Endothelial cell of umbilical vein (primary cell): ENCODE measurements around the gene CIB4. TPM values are rescaled to one million over a fixed set of nuclear protein-coding genes. Genes with fewer than 3 reads are reported as not detected.
A peak's percentile ranks its signal among the peaks of the same experiment; 100 is the strongest.

Experiments
- BruUV-seq: library from RNA; stranded (reverse); fragments of 400-500 nt; replicated peaks from 2 replicates; lab custom pipeline; 2021; lab: Mats Ljungman, UMichigan
- CTCF ChIA-PET: fragments of 300-600, 350-600 bp; sonication (Branson Sonifier 250); formaldehyde crosslinking; loops from one replicate; lab custom pipeline; 2021; ENCODE audit warnings: antibody characterized with exemption, inconsistent platforms; lab: Charles Lee
- POLR2A ChIA-PET: fragments of 300-600, 350-600 bp; sonication (Branson Sonifier 250); formaldehyde crosslinking; loops from one replicate; lab custom pipeline; 2021; ENCODE audit warnings: antibody characterized with exemption, inconsistent platforms; lab: Charles Lee
- DNase-seq: peaks from one replicate; pipeline ENCODE4 v3.0.0-alpha.2; 2011; ENCODE audit warnings: low read depth, low spot score
- FAIRE-seq: peaks from 2 replicates; lab custom pipeline; 2011; peaks lifted over from hg19 to GRCh38; lab: Jason Lieb, UNC
- H2AFZ ChIP-seq: 2 replicates; pipeline ENCODE4 v1.6.0; 2012; ENCODE audit warnings: low read depth, low read length, control low read depth, inconsistent platforms
- H3K27ac ChIP-seq: 2 replicates; pipeline ENCODE4 v1.5.1; 2011; ENCODE audit warnings: low read depth, mild to moderate bottlenecking, control low read depth, low read length, moderate library complexity; ENCODE audit not compliant: insufficient read depth
- H3K27me3 ChIP-seq, 2 experiments: 2 replicates each; pipeline versions ENCODE4 v1.6.0 to v1.6.1; 2011; ENCODE audit warnings: low read length in 2 of 2, mixed read lengths in 1 of 2; ENCODE audit not compliant: control insufficient read depth in 2 of 2, insufficient read depth in 2 of 2
- H3K36me3 ChIP-seq, 2 experiments: 2 replicates in 1 of 2; 3 replicates in 1 of 2; pipeline ENCODE4 v1.5.1; 2011; ENCODE audit warnings: low read length in 2 of 2, mild to moderate bottlenecking in 1 of 2, moderate library complexity in 1 of 2; ENCODE audit not compliant: control insufficient read depth in 2 of 2, insufficient read depth in 2 of 2; ENCODE audit errors: extremely low read depth in 1 of 2
- H3K4me1 ChIP-seq: 3 replicates; pipeline ENCODE4 v1.5.1; 2011; ENCODE audit warnings: mild to moderate bottlenecking, low read length; ENCODE audit not compliant: control insufficient read depth, insufficient read depth; ENCODE audit errors: extremely low read depth
- H3K4me2 ChIP-seq: 2 replicates; pipeline ENCODE4 v1.6.1; 2011; ENCODE audit warnings: low read length, control low read depth, mixed read lengths; ENCODE audit not compliant: insufficient read depth
- H3K4me3 ChIP-seq, 3 experiments: fragments of 200-600 bp in 1 of 3; sonication (generic), shearing (Covaris generic) in 1 of 3; replicated peaks in 1 of 3; 2 replicates each; pipeline ENCODE4 v1.5.1; 2011 to 2016; ENCODE audit warnings: control low read depth in 3 of 3, low read length in 3 of 3, mild to moderate bottlenecking in 2 of 3, inconsistent platforms in 1 of 3, low read depth in 1 of 3, moderate library complexity in 1 of 3; ENCODE audit not compliant: insufficient read depth in 1 of 3
- H3K79me2 ChIP-seq: 2 replicates; pipeline ENCODE4 v1.6.0; 2012; ENCODE audit warnings: low read length, inconsistent platforms; ENCODE audit not compliant: control insufficient read depth, insufficient read depth
- H3K9ac ChIP-seq: replicated peaks from 2 replicates; pipeline ENCODE3; 2011; ENCODE audit warnings: low read length, control low read depth; ENCODE audit not compliant: insufficient read depth; ENCODE audit errors: extremely low read depth
- H3K9me1 ChIP-seq: replicated peaks from 3 replicates; pipeline ENCODE4 v1.6.0; 2011; ENCODE audit warnings: mild to moderate bottlenecking, low read length; ENCODE audit not compliant: control insufficient read depth, insufficient read depth; ENCODE audit errors: extremely low read depth
- H3K9me3 ChIP-seq: replicated peaks from 2 replicates; pipeline ENCODE4 v1.5.1; 2012; ENCODE audit warnings: low read length, inconsistent platforms; ENCODE audit not compliant: control insufficient read depth, insufficient read depth
- H4K20me1 ChIP-seq: replicated peaks from 2 replicates; pipeline ENCODE3; 2011; ENCODE audit warnings: mild to moderate bottlenecking, low read length; ENCODE audit not compliant: control insufficient read depth, insufficient read depth; ENCODE audit errors: extremely low read depth
- CTCF ChIP-seq, 2 donors: IDR thresholded peaks; 1 replicate in 1 of 2; 2 replicates in 1 of 2; pipeline ENCODE4 v1.5.1; 2011; ENCODE audit warnings: low read length in 2 of 2, mild to moderate bottlenecking in 2 of 2, moderate library complexity in 2 of 2, control low read depth in 1 of 2, inconsistent platforms in 1 of 2, low read depth in 1 of 2; ENCODE audit not compliant: insufficient read depth in 1 of 2; ENCODE audit errors: extremely low read depth in 1 of 2
- EZH2 ChIP-seq: IDR thresholded peaks from 2 replicates; pipeline ENCODE4 v1.6.1; 2012; ENCODE audit warnings: borderline replicate concordance, low read depth, mild to moderate bottlenecking, moderate library complexity, low read length, inconsistent platforms; ENCODE audit not compliant: severe bottlenecking
- FOS ChIP-seq: IDR thresholded peaks from 2 replicates; pipeline ENCODE4 v1.6.1; 2011; ENCODE audit warnings: mild to moderate bottlenecking, low read length, moderate library complexity, borderline replicate concordance; ENCODE audit not compliant: insufficient read depth
- GATA2 ChIP-seq: IDR thresholded peaks from 2 replicates; pipeline ENCODE4 v1.7.0; 2011; ENCODE audit warnings: low read depth, mild to moderate bottlenecking, moderate library complexity, mixed read lengths, low read length; ENCODE audit not compliant: insufficient read length, insufficient read depth
- JUN ChIP-seq: IDR thresholded peaks from 2 replicates; pipeline ENCODE4 v1.6.1; 2011; ENCODE audit warnings: borderline replicate concordance, low read depth; ENCODE audit not compliant: insufficient read length, insufficient read depth
- MAX ChIP-seq: IDR thresholded peaks from 2 replicates; pipeline ENCODE4 v1.6.1; 2011; ENCODE audit not compliant: insufficient read depth, insufficient read length
- MYC ChIP-seq: IDR thresholded peaks from one replicate; pipeline ENCODE4 v1.6.1; 2011; ENCODE audit warnings: mild to moderate bottlenecking, low read depth, low read length
- POLR2A ChIP-seq: IDR thresholded peaks from 2 replicates; pipeline ENCODE4 v1.6.1; 2012; ENCODE audit warnings: low read depth, mild to moderate bottlenecking, control low read depth, low read length
- POLR2AphosphoS5 ChIP-seq: IDR thresholded peaks from 2 replicates; pipeline ENCODE4 v1.6.1; 2012; ENCODE audit warnings: low read depth, mild to moderate bottlenecking, control low read depth, low read length, moderate library complexity; ENCODE audit not compliant: insufficient read depth
- dilution Hi-C: fragments of 300-500 bp; cut with MboI; formaldehyde crosslinking; loops from one replicate; pipeline ENCODE4 v1.15.0; 2019; ENCODE audit warnings: low sequenced_read_pairs; ENCODE audit not compliant: extremely low pct_ligation_motif_present
- intact Hi-C: fragments of 100-400 bp; cut with micrococcal nuclease; formaldehyde crosslinking; loops from one replicate; pipeline ENCODE4 v1.10.0; 2022
- polyA plus RNA-seq, 4 experiments: library from polyadenylated mRNA; depleted of rRNA in 3 of 4; stranded (reverse) in 3 of 4; unstranded in 1 of 4; fragments of >200 nt; gene quantifications; 2 replicates each; pipeline versions ENCODE4 v1.2.1 to v1.2.3, GENCODE V29; 2011 to 2012; ENCODE audit warnings: missing spikeins in 1 of 4
- total RNA-seq: library from RNA; stranded (reverse); gene quantifications from 2 replicates; pipeline ENCODE4 v1.2.3, GENCODE V29; 2021

The CIB4 gene
- total and polyA plus RNA-seq, 2 donors (not counting 3 experiments of a cell fraction or from before 2014, with no cell fraction given): not detected

GRCh38 chr2:26555246-26556133, 85.7 kb downstream of the CIB4 start:
- Histone ChIP-seq H4K20me1 (no peaks in the 10 kb centered on the region), H3K79me2 (no peaks in the 10 kb centered on the region), H2AFZ (no peak overlapping the region), H3K4me1 (no peaks in the 10 kb centered on the region), H3K9me1 (no peaks in the 10 kb centered on the region), H3K4me2 (no peak overlapping the region), H3K27ac (no peak overlapping the region), H3K9ac (no peak overlapping the region), H3K9me3 (no peaks in the 10 kb centered on the region), H3K36me3 (no peaks in the 10 kb centered on the region), H3K4me3 (no peak overlapping the region), H3K27me3 (peaks cover 7 to 27% of the 10 kb centered on the region in 2 experiments)
- peak; percentile 50 for FAIRE-seq
- intact Hi-C loops: loop anchor here (1.0 kb wide), 1 partner anchor 83 kb away; no protein-coding TSS in a partner anchor
- CTCF ChIA-PET: interaction anchor here (1.2 kb wide), 1 partner anchor 18 kb away, joined by 3 read pairs; no protein-coding TSS in a partner anchor
- POLR2A ChIA-PET: no interaction called here
- TF ChIP-seq FOS (no peak), GATA2 (no peak), CTCF (IDR thresholded peaks at IDR 0.05; ENCODE audit: extremely low read depth in 1 of 2, insufficient read depth in 1 of 2, low read depth in 1 of 2, low read length in 2 of 2) (no peak), POLR2AphosphoS5 (no peak), MAX (no peak), JUN (no peak), MYC (no peak), POLR2A (no peak), EZH2 (no peak)
- no TSS peak for BruUV-seq
- dilution Hi-C loops: no loop called here
- no peak for DNase-seq
